Measurements from ENCODE around the gene MYCBP.
"Not testable (repeated sequence)": the region's sequence is repeated elsewhere in the genome, so short reads cannot be mapped to it uniquely, and the experiment has no call there.

MYCBP gene

GRCh38 chr1:38873027-38873969 lies at the start of gene MYCBP:
Gene MYCBP, minus strand, starts transcription at chr1:38873348. Its CDS starts 43 bp downstream, at chr1:38873305.
- DNase-seq = peak; percentile 98

GRCh38 chr1:38919130-38919529 lies 46.0 kb upstream of the MYCBP start:
- DNase-seq = no peak

DNA sequence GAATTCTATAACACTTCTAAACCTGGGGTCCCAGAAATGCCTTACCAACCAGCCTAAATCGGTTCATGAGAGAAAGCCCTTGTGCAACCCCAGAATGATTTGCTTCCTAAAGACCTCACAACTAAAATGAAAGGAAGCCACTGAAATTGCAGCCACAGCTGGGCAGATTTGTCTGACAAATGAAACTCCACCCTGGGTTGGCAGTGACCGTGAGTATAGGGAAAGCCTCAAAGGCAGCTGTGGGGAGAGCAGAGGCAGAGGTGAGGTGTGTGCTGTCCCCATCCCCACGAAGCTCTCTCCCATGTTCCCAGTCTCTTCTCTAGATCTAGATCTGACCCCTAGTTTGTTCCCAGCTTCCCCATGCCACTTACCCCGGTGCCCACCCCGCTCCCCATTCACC lies 45.4 kb upstream of the MYCBP start:
- no peak for DNase-seq

DNA sequence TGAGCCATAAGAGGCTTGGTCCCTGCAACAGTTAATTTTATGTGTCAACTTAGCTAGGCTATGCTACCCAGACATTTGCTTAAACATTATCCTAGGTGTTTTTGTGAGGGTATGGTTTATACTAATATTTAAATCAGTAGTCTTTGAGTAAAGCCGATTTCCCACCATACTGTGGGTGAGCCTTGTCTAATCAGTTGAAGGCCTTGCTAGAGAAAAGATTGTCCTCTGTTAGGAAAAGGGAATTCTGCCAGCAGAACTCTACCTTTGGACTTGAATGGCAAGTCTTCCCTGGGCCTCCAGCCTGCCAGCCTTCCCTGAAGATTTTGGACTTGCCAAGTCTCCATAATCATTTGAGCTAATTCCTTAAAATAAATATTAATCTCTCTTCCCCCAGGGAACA lies 44.6 kb upstream of the MYCBP start:
- DNase-seq = no peak

GRCh38 chr1:38917337-38917736 lies 44.2 kb upstream of the MYCBP start:
- DNase-seq = no peak

DNA sequence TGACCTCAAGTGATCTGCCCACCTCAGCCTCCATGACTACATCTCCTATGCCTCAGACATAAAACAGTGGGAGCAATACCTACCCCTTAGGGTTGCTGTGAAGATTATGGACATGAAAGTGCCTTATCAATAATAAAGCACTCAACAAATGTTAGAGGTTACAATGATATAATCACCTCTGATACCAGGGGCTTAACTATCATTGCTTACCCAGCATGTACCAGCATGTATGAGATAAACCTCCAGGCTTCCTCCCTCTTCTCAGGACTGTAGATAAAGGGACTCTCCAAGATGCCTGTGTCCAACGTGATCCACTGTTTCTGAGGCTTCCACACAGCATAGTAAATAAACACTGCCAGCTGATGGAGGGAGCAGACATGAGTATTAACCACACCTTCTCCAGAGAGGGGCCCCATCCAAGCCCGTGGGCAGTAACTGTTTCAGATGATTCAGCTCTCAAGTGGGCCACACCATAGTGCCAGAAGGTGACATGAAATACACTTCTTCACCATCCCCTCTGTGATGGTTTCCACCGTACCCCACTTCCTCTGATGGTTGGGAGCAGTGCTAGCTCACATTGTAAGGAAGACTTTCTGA lies 42.3 kb upstream of the MYCBP start:
- DNase-seq = no peak

DNA sequence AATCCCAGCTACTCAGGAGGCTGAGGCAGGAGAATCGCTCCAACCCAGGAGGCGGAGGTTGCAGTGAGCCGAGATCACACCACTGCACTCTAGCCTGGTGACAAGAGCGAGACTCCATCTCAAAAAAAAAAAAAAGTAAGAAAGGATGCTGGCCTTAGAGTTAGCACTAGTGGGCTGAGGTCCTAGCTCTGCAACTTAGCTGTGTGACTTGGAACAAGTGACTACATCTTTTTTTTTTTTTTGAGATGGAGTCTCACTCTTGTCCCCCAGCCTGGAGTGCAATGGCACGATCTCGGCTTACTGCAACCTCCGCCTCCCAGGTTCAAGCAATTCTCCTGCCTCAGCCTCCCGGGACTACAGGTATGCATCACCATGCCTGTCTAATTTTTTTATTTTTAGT lies 41.8 kb upstream of the MYCBP start:
- DNase-seq = not testable (repeated sequence)

GRCh38 chr1:38908821-38909220 lies 35.7 kb upstream of the MYCBP start:
- DNase-seq = no peak

GRCh38 chr1:38905985-38906384 lies 32.8 kb upstream of the MYCBP start:
- DNase-seq = no peak

DNA sequence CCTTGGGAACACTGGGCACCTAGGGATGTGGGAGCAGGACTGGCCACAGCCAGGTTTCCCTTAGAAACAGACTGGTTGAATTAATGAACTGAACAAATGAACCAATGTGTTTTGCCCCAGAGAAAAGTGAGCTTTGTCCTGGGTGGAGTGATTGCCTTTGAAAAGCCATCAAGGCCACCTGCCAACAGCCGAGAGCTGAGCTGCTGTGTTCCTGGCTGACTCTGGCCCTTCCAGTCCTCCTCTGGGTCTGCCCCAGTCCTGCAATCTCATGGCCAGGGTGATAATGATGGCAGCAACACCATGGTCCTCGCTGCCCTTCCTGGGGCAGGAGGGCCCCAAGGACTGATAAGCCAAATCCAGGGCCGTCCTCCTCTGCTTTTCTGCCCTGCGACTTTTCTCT lies 26.4 kb upstream of the MYCBP start:
- no peak for DNase-seq

DNA sequence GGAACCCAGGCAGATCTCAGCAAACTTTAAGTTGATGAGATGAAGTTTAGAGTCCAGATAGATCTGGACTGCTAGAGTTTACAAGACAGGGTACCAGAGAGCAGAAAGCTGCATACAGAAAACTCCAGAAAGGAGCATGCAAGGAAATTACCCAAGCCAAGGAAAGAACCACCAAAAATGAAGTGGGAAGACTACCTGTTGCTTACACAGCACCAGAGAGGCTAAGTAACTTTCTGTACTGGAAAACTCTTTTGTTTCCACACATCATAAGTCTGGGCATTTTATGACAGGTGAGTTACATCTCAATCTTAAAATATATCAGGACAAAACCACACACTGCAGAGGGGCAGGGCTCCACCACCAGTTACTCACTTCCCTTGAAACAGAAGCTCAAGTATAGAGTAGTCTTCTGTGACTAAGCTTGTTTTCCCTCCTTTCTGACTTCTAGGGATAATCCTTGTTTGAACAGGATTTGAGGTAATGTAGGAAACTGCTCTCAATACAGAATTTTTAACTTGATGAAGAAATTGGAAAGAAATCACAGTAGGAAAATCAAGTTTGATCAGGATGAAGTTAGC lies 25.6 kb upstream of the MYCBP start:
- DNase-seq = no peak

GRCh38 chr1:38896169-38896568 lies 23.0 kb upstream of the MYCBP start:
- DNase-seq = no peak

DNA sequence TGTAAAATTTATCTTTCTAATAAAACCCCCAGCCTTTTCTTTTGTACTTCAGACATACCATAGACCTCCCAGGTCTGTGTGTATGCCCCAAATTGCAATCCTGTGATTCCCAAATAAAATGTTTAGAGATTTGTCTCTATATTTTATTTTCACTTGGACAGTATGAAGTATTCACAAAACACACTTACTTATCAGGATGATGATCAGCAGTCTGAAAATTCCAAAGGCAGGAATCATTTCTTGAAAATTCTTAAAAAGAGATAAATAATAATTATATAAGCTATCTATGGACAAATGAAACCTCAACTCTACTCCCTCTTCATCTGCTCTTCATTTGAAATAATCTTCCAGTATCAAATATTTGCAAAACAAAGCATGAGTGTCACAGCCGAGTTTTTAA lies 19.8 kb upstream of the MYCBP start:
- DNase-seq = no peak

GRCh38 chr1:38891753-38892152 lies 18.6 kb upstream of the MYCBP start:
- DNase-seq = no peak

DNA sequence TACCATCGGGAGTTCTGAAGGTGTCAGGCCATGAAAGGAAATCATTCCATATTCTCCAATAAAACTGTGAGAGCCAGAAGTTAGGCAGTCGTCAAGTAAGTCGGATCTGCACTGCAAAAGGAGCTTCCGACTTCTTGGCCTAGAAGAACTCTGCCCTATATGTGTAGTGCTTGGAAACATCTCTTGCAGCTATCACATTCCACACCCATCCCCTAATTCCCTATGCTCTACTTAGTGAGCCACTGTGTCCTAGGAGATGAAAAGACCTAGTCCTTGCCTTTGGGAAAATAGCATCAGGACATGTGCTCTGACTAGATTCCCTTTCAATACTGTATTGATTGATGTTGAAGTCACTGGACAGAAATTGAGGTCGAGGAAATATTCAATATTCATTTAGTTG lies 16.4 kb upstream of the MYCBP start:
- DNase-seq = no peak

DNA sequence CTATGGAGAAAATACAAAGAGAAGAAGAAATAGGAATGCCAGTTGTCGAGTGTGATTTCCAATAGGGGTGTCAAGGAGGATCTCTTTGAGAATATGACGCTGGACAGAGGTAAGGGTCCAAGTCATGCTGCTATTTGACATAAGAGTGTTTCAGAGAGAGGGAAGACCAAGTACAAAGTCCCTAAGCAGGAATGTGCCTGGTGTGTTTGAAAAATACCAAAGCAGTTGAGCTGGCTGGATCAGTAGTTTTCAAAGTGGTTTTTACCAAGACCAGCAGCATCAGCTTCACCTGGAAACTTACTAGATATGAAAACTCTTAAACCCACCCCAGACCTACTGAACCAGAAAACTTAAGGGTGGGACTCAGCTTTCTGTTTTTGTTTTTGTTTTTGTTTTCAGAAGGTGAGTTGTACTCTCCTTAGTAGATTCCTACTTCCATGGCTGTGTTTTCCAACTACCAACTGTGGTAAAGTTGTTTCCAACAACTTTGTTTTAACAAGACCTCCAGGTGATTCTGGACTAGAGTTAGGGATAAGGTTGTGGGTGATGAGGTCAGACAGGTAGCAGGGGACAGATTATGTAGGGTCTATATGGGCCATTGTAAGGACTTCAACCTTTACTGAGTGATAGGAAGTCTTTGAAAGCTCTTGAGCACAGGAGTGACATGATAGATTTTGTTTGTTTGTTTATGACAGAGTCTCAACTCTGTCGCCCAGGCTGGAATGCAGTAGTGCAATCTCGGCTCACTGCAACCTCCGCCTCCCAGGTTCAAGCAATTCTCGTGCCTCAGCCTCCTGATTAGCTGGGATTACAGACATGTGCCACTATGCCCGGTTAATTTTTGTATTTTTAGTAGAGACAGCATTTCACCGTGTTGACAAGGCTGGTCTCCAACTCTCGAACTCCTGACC lies 15.5 kb upstream of the MYCBP start:
- DNase-seq = no peak

DNA sequence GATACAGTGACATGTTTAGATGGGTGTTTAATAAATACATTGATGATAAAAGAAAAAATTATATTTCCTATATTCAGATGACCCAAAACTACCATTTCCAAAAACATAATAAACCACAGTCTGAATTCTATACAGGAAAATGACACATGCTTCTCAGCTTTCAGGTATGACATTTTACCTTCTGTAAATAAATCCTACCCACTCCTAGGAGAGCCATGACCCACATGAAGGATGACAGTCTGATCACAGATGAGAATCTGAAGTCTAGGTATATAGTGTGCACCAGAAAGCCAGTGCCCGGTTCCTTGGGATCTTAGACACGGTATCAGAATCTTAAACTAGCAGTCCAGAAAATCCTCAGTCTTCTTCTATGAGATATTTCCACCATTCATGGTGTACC lies 11.9 kb upstream of the MYCBP start:
- DNase-seq = no peak

GRCh38 chr1:38881487-38881886 lies 8.3 kb upstream of the MYCBP start, which contains the start of gene GJA9:
Gene GJA9, minus strand, starts transcription at chr1:38881587. Its CDS starts 5,489 bp downstream, at chr1:38876098.
- no peak for DNase-seq

DNA sequence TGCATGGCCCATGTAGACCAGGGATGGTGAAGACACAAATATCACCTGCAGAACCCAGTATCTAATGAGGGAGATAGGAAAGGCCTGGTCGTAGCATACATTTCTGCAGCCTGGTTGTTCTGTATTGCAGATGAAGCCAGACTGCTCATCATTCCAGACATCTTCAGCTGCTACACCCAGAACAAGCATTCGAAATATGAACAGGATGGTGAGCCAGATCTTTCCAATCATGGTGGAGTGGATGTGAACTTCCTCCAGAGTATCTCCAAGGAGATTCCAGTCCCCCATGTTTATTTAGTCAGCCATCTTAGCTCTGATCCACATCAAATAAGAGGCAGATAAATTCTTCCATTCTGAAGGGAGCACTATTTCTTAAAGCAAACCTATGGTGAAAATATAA lies 2.7 kb upstream of the MYCBP start:
- no peak for DNase-seq

- DNase-seq = peak; percentile 56
These were observed 634 bp downstream of the MYCBP start for GRCh38 chr1:38872401-38873026.

GRCh38 chr1:38870996-38871395 lies 2.2 kb downstream of the MYCBP start:
- no peak for DNase-seq

DNA sequence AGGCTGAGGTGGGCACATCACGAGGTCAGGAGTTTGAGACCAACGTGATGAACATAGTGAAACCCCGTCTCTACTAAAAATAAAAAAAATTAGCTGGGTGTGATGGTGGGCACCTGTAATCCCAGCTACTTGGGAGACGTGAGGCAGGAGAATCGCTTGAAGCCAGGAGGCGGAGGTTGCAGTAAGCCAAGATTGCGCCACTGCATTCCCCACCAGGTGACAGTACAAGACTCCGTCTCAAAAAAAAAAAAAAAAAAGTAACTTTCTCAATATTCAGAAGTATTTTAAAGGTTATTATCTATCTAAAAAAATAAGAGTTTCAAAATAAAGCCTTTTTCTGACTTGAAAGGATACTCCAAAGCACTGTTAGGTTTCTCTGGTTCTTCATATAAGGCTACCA lies 5.9 kb downstream of the MYCBP start:
- DNase-seq = no peak
